ENCODE data around the gene RNF114.

RNF114 gene

GRCh38 chr20:49936153-49937026, at the start of gene RNF114:
RNF114 (plus strand) TSS chr20:49936397; CDS start chr20:49936413, 16 bp downstream.
- H3K4me3 ChIP-seq (ENCODE audit: control insufficient read depth, low read depth, low read length) = peak within 1 kb of the TSS; percentile 77
- TF ChIP-seq CTCF (conservative IDR thresholded peaks at IDR 0.05; ENCODE audit: control insufficient read depth, insufficient read depth, low read depth, low read length) = no peak
- DNase-seq (ENCODE audit: low read depth) = peak; percentile 90

- no peak for TF ChIP-seq CTCF (conservative IDR thresholded peaks at IDR 0.05; ENCODE audit: control insufficient read depth, insufficient read depth, low read depth, low read length)
- no peak for DNase-seq (ENCODE audit: low read depth)
- no peak overlapping the region for H3K4me3 ChIP-seq (ENCODE audit: control insufficient read depth, low read depth, low read length)
These were observed 49.5 kb upstream of the RNF114 start for GRCh38 chr20:49886571-49887213.

- H3K4me3 ChIP-seq (ENCODE audit: control insufficient read depth, low read depth, low read length) = no peak overlapping the region
- no peak for TF ChIP-seq CTCF (conservative IDR thresholded peaks at IDR 0.05; ENCODE audit: control insufficient read depth, insufficient read depth, low read depth, low read length)
- DNase-seq (ENCODE audit: low read depth) = peak; percentile 41
These were observed 48.7 kb upstream of the RNF114 start for GRCh38 chr20:49887251-49888211.

GRCh38 chr20:49888212-49889000, 47.8 kb upstream of the RNF114 start:
- peak; percentile 54 for DNase-seq (ENCODE audit: low read depth)
- H3K4me3 ChIP-seq (ENCODE audit: control insufficient read depth, low read depth, low read length) = no peak overlapping the region
- TF ChIP-seq CTCF (conservative IDR thresholded peaks at IDR 0.05; ENCODE audit: control insufficient read depth, insufficient read depth, low read depth, low read length) = peak; percentile 87

- no peak overlapping the region for H3K4me3 ChIP-seq (ENCODE audit: control insufficient read depth, low read depth, low read length)
- no peak for TF ChIP-seq CTCF (conservative IDR thresholded peaks at IDR 0.05; ENCODE audit: control insufficient read depth, insufficient read depth, low read depth, low read length)
- no peak for DNase-seq (ENCODE audit: low read depth)
These were observed 46.9 kb upstream of the RNF114 start for GRCh38 chr20:49889001-49889934.
